CD4-positive, alpha-beta T cell treated with Interferon alpha-2 for 1 hour (primary cell): Measurements from ENCODE around the gene CASP12.
A peak's percentile ranks its signal among the peaks of the same experiment; 100 is the strongest.
"Not testable (repeated sequence)": the region's sequence is repeated elsewhere in the genome, so short reads cannot be mapped to it uniquely, and the experiment has no call there.

Experiments used
- DNase-seq, 2 donors: peaks; one replicate each; pipeline ENCODE4 v3.0.0-alpha.2; 2020 to 2022

The CASP12 gene

DNA sequence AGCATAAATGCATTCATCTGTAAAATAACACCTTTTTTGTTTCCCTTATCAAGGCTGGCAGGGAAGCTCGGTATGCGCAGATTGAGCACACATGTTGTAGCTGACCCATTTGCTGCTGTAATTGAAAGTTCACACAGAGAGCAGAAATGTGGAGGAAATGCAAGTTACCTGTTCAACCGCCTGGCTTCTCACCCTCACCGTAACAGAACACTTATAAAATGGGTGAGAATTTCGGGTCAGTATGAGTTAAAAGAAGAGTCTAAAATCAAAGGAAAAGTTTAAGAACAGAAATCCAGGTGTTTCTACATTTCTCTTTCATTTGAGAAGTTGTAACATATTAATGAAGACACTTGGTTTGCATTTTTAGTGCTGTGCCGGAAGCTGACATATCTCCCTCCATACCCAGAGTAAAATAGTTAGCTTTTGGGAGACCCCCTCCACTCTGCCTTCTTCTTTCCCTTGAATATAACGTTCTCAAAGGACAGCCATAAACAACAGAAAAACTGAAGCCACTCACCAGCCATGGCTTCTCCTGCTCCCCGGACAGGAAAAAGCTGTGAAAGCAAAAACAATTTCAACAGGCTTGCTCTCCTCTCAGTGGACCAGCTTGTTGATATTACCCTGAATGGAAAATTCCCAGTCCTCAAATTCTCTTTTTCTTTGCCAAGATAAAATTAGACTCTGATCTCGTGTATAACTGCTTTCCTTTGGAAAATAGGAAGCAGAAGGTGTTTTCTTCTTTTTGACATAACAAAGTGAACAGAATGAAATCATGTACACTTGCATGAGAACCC lies at the start of gene CASP12:
Gene CASP12 (minus strand): TSS at position 570 of the 794 bp plus-strand sequence.
- peak in 1 of 2 donors; percentile 47 for DNase-seq

- peak; percentile 50 to 76 for DNase-seq
These were observed 48.6 kb upstream of the CASP12 start for GRCh38 chr11:104946907-104947306.

DNA sequence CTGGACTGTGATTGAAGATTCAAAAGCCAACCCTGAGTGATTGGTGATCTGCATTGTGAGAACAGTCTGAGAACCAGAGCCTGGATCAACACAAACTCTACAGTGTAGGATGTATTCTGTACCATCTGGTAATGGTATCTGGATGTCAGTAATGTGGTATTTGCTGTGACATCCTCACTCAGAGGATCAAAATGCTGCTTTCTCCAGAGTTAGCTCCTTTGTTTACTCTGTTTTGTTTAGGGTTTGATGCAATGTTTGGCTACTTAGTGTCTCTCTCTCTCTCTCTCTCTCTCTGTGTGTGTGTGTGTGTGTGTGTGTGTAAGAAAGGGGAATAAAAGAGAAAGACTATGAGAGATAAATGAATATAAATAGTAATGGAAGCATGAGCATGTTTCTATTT lies 45.8 kb upstream of the CASP12 start:
- no peak for DNase-seq

GRCh38 chr11:104943561-104943960 lies 45.3 kb upstream of the CASP12 start:
- DNase-seq = no peak

DNA sequence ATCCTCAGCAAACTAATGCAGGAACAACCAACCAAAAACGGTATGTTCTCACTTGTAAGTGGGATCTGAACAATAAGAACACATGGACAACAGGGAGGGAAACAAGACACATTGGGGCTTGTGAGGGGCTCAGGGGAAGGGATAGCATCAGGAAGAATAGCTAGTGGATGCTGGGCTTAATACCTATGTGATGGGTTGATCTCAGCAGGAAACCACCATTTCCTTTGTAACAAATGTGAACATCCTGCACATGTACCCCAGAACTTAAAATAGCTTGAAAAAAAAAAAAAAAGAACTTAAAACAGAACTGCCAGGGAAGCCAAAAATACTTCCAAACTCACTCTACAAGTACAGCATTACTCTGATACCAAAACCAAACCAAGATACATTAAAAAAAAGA lies 36.3 kb upstream of the CASP12 start:
- DNase-seq = peak in 1 of 2 donors; percentile 34

- not testable (repeated sequence) for DNase-seq
These were observed 35.8 kb upstream of the CASP12 start for GRCh38 chr11:104934073-104934472.

- no peak for DNase-seq
These were observed 30.6 kb upstream of the CASP12 start for GRCh38 chr11:104928811-104929210.

DNA sequence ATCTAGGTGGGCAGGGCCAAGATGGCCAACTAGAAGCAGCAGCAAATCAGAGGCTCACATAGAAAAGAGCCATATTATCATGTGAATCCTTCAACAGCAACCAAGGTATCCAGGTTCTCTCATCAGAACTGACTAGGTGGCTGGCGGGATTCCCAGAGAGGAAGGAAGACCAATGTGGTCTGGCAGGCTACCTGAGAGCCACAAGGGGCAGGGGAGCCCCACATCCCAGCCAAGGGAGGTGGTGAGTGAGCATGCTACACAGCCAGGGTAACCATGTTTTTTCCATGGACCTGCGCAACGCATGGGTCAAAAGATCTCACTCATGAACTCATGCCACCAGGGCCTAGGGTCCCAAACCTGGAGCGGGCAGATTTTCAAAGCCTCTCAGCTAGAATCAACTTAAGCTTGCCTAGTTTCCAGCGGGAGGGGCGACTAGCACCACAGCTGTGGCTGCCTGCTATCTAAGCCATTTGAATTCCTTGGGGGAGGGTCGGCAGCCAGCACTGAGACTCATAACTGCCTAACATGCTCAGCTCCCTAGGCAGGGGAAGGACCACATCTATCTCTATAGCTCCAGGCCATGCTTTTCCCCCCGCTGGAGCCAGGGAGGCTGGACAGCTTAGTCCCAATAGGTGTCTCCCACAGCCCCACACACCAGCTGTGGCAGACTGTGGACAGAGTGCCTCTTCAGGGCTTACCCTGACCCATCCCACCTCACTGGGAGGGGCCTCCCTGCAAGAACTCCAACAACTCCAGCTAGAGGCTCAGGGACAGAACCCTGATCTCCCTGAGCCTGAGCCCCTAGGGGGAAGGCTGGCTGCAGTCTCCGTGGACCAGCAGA lies 28.7 kb upstream of the CASP12 start:
- DNase-seq = no peak

- DNase-seq = no peak
These were observed 27.6 kb upstream of the CASP12 start for GRCh38 chr11:104925850-104926249.

GRCh38 chr11:104918113-104918824 lies 20.0 kb upstream of the CASP12 start:
- DNase-seq = peak in 1 of 2 donors; percentile 63

- peak in 1 of 2 donors; percentile 24 for DNase-seq
These were observed 19.2 kb upstream of the CASP12 start for GRCh38 chr11:104917271-104918112.

DNA sequence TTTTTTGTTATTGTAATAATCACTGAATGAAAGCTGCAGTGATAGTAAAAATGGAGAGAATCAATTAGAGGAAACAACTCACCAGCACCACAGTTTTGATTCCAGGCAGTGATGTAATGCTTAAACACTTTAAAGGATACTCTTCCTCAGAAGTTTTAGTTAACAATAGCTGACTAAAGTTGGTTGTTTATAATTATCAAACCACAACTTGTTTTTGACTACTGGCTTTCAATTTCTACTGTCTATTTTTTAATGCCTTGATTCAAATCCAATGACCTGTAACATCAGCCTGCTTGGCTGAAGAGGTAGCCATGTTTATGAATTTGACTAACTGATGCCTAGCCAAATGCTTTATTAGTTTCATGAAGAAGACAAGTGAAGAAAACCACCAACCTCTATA lies 18.2 kb upstream of the CASP12 start:
- DNase-seq = peak in 1 of 2 donors; percentile 60

GRCh38 chr11:104912102-104912501 lies 13.8 kb upstream of the CASP12 start:
- no peak for DNase-seq

- no peak for DNase-seq
These were observed 9.9 kb upstream of the CASP12 start for GRCh38 chr11:104908186-104908531.

DNA sequence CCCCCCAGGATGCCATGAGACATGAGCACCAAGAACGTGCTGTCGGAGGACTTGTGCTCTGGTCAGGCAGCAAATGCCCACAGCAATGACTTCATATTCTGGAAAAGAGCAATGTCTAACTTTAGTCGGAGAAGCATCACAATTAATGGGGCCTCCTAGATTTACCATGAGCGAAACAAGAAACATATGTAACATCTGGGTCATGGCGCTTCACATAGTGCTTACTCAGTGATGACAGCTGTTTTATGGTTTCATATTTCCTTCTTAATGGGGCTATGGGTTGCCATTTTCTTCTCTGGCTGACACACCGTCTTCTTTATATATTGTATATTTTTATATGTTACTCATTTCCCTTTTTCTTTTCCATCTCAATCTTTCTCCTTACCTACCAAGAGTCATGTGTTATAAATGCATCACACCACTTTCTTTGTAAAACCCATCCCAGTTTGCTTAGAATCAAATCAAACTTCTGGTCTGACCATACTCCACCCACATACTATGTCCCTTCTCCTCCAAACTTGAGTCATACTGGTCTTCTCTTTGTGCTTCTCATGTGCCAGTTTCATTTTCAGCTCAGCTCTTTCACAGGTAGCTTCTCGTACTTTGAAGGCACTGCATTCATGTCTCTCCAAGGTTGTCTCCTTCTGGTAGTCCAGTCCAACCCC lies 9.4 kb upstream of the CASP12 start:
- DNase-seq = peak in 1 of 2 donors; percentile 43

DNA sequence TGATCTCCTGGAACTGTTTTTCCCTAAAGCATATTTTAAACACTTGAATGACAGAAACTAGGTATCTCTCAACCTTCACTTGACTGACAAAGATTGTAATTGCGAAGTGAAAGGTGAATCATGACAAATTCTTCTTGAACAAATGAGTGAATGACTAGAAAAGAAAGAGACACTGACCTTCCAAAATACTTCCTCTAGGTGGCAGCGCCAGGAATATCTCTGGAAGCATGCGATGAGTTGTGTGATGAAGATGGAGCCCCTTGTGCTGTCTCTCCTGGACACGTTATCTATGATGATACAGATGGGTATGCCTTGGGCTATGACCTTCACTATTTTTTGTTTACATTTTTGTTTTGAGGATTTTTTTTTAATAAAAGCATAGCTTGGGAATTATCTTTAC lies 7.0 kb upstream of the CASP12 start:
- DNase-seq = no peak

DNA sequence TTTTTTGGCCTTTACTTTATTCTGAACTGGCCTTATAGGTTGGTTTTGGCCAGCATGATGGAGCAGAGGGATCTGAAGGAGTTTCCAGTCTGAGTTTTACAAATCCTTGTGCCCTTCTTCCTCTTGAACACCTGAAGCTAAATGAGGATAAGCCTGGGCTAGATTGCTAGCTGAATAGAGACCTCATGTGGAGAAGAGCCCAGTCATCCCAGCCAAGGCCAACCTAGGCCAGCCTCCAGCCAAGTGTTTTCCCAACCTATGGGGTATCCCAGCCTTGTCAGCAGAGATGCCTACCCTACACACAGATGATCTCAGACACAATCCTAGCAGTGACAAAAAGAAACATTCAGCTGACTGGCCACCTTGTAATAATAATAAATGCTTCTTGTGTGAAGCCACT lies 966 bp upstream of the CASP12 start:
- DNase-seq = no peak

GRCh38 chr11:104898685-104899013 lies 389 bp upstream of the CASP12 start:
- DNase-seq = no peak

DNA sequence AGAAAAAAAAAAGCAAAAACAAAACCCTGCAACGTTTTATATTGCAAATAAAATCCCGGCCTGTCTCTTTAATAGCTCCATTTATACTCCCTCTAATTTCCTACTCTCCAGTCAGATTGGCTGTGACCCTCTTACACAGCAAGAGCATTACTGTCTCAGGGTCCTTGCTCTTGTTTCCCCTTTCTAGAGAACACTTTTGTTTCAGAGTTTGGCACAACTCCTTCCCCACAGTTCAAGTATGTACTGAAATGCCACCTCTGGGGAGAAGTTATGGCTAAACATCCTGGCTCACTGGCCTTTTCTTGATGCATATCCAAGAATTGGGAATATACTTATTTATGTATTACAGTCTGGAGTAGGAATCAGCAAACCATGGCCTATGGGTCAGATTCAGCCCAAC lies 2.6 kb downstream of the CASP12 start:
- no peak for DNase-seq

GRCh38 chr11:104893876-104894275 lies 4.4 kb downstream of the CASP12 start:
- DNase-seq = no peak

DNA sequence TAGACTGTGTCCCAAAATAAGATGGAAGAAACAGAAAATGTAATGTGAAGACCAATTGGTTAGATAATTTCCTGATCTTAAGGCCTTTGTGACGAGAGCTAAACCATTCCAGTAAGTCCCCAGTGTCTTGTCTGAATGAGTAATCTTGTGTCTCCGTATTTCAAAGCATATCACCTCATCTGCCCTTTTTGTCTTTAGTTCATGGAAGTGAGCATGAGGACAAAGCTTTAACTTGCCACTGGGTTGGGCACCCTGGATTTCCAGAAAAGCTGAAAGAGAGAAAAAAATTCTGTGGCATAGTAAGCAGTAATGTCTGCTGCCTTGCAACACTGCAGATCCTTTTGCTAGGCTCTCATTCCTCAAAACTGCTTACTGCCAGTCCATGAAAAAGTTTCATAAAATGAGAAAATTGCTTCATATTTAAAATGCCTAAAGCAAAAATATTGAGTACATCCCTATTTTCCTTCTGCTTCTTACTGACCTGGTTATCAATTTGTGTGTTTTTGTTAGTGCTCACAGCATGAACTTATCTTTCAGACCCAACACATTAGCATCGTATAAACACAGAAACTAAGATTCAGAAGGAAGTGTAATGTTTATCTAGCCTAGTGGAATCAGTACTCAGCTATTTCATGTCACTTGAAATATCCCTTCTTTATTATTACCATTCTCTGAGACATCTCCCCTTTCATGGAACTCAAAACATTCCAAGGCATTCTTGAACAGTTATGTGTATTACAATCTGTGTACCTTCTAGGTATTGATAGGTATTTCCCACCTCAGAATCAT lies 5.3 kb downstream of the CASP12 start:
- no peak for DNase-seq
